Mucosa of stomach (tissue), 1 donor: ENCODE measurements around the gene AVPR2.

ENCODE experiments used
- H3K27me3 ChIP-seq: one replicate; pipeline ENCODE4 v1.7.0; 2013; ENCODE audit warnings: mild to moderate bottlenecking, low read length; ENCODE audit not compliant: control insufficient read depth, insufficient read depth
- H3K36me3 ChIP-seq: one replicate; pipeline ENCODE4 v1.7.0; 2013; ENCODE audit warnings: low read length; ENCODE audit not compliant: control insufficient read depth, insufficient read depth
- H3K4me1 ChIP-seq: one replicate; pipeline ENCODE4 v1.7.0; 2013; ENCODE audit warnings: mild to moderate bottlenecking, low read length; ENCODE audit not compliant: control insufficient read depth, insufficient read depth
- H3K4me3 ChIP-seq: one replicate; pipeline ENCODE4 v1.7.0; 2013; ENCODE audit warnings: low read length
- H3K9ac ChIP-seq: one replicate; pipeline ENCODE4 v1.7.0; 2013; ENCODE audit warnings: mild to moderate bottlenecking, low read length, moderate library complexity
- H3K9me3 ChIP-seq: one replicate; pipeline ENCODE4 v1.7.0; 2013; ENCODE audit warnings: mild to moderate bottlenecking, low read length, moderate library complexity; ENCODE audit not compliant: control insufficient read depth
- donor health status: Pancreatic carcinoma.

The AVPR2 gene

DNA sequence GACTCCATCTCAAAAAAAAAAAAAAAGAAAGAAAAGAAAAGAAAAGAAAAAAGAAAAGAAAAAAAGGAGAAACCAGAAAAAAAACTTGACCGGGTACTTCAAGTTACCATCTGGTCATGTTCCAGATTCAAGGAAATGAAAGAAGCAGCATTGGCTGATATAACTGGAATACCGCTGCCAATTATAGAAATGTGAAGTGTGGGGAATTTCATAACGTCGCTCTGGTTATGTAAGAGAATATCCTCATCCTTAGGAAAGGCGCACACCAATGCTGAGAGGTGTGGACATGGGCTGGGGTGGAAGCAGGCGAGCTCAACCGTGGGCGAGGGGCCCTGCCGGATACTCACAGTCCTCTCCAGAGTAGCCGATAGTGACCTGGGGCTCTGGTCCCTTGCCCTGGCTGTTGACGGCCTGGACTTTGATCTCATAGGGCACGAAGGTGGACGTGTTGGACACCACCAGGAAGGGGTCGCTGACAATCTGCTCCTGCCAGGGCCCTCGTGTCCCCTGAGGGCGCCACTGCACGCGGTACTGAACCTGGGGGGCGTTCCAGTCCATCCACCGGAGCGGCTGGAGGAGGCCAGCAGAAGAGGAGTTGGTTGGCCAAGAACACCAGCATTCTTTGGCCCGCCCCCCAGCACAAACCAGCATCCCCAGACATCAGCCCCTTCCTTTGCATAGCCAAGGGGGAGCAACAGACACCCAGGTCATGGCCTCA is 38.0 kb upstream of the AVPR2 start:
- Histone ChIP-seq H3K9me3 (no peaks in the 10 kb centered on the region), H3K27me3 (no peaks in the 10 kb centered on the region), H3K36me3 (no peaks in the 10 kb centered on the region), H3K9ac (no peak overlapping the region), H3K4me3 (no peak overlapping the region), H3K4me1 (no peaks in the 10 kb centered on the region)

DNA sequence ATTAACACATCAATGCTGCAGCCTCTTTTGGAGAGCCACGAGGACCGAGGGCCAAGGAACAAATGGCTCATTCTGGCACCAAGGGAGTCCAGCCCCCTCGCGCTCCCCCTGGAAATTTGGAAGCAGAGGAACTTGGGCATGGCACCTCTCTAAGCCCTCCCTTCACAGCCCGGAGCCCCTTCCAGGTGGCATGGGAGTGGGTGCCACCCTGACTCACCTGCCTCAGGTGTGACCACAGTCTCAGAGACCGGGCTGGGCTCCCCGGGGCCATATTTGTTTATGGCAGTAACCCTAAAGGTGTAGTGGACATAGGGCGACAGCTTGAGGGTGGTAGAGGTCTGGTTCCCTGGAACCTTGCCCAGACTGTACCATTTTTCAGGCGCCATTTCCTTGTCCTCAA is 37.3 kb upstream of the AVPR2 start:
- no peaks in the 10 kb centered on the region for H3K27me3 ChIP-seq

DNA sequence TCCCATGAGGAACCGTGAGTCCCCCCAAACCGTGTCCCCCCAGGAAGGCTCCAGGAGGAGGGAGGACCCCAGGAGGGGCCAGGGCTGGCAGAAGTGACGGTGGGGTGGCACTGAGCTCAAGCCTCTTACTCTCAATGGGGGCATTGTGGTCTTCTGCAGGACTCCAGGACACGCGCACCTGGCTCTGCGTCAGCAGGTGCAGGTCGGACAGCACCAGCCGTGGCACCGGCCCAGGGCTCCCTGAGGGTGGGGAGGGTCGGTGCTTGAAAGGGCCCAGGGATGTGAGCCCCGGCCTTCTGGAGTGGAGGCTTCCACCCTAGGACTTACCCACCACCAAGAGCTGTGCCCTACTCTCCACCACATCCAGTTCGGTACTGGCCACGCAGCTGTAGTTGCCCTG is 36.8 kb upstream of the AVPR2 start:
- Histone ChIP-seq H3K4me1 (no peaks in the 10 kb centered on the region), H3K9me3 (no peaks in the 10 kb centered on the region), H3K9ac (no peak overlapping the region), H3K27me3 (no peaks in the 10 kb centered on the region), H3K4me3 (no peak overlapping the region), H3K36me3 (no peaks in the 10 kb centered on the region)

More for the DNA sequence above, 37.3 kb upstream of the AVPR2 start:
- Histone ChIP-seq H3K36me3 (no peaks in the 10 kb centered on the region), H3K9me3 (no peaks in the 10 kb centered on the region), H3K4me3 (no peak overlapping the region), H3K4me1 (no peaks in the 10 kb centered on the region), H3K9ac (no peak overlapping the region)

DNA sequence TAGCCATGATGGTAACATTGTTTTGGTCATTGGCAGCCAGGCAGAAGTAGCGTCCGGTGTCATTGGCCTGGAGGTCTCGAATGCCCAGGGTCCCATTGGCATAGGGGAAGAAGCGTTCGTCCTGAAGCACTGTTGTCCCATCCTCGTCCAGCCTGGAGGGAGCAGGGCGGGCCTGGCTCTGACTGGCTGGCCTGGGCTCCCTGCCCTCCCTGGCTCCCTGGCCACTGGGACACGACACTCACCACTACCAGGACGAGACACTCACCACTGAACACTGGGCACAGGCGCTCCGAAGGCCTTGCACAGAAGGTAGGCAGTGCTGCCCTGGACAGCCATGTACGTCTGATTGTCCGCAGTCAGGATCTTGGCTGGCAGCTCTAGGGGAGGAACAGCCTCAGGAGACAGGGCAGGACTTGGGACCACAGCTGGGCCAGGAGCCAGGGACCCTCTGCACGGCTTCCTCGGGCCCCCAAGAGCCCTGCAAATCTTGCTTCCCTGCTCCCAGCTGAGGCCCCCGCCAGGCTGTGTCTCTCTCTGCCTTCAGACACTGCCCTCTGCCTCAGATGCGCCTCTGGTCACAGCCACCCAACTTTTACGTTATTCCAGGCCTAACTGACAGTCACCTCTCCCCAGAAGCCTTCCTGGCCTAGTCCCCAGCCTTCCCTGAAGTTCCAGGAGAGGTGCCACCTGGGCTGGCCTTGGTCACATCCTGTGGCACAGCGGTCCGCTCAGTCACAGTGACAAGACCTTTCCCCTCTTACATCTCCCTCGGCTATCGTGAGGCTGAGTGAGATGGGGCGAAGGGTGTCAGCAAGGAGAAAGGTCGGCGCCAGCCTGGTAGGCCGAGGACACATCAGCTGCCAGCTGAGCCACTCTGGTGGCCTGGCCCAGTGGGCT is 35.6 kb upstream of the AVPR2 start:
- no peaks in the 10 kb centered on the region for H3K9me3 ChIP-seq
- H3K9ac ChIP-seq, result no peak overlapping the region
- H3K27me3 ChIP-seq, result no peaks in the 10 kb centered on the region
- H3K36me3 ChIP-seq, result no peaks in the 10 kb centered on the region
- no peak overlapping the region for H3K4me3 ChIP-seq
- H3K4me1 ChIP-seq, result no peaks in the 10 kb centered on the region

DNA sequence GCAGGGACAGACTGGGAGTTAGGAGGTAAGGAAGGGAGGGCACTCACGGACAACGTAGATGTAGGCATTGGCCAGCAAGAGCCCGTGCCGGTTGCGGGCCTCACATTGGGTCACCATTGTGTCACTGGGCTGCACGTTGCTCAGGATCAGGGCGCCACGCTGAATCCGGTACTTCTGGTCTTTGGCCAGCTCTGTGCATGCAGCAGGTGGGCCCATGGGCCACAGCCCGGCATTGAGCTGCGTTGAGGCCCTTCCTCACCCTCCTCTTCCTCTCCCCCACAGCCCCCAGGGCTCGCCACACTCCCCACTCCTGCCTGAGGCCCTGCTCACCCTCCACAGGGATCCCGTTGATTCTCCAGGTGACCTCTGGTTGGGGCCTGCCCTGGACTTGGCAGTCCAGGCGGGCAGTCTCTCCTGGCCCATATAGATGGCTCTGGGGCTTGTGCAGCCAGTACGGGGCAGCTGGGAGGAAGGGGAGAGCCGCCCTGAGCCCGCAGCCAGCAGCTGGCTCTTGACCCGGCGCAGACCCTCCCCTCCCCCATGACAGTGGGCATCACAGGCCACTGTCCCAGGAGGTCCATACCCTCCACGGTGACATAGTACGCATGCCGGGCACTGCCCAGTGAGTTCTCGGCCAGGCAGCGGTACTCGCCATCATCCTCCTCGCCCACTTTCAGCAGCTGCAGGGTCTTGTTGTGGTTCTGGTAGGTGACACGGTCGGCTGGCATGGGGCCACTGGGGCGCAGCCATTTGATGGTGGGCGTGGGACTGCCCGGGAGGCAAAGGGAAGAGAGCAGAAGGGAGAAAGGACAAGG is 34.8 kb upstream of the AVPR2 start:
- Histone ChIP-seq H3K36me3 (no peaks in the 10 kb centered on the region), H3K27me3 (no peaks in the 10 kb centered on the region), H3K9ac (no peak overlapping the region), H3K9me3 (no peaks in the 10 kb centered on the region), H3K4me3 (no peak overlapping the region), H3K4me1 (no peaks in the 10 kb centered on the region)

DNA sequence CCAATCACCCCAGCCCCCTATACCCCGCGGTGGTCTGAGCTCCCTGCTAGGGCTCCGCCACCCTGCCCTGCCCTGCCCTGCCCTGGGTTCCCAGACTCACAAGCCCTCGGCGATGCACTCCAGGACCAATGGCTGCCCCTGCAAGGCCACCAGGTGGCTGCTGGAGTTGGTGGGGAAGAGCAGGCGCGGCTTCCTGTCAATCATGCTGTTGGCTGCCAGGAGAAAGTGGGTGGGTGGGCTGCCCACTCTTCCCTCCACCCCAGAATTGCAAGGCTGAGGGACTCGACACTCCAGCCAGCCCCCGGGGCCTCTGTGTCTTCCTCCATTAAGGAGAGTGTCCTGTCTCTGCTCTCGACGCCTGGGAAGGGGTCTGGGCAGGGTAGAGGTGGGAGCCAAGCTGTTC is 34.2 kb upstream of the AVPR2 start:
- Histone ChIP-seq H3K4me3 (no peak overlapping the region), H3K9me3 (no peaks in the 10 kb centered on the region), H3K27me3 (no peaks in the 10 kb centered on the region), H3K36me3 (no peaks in the 10 kb centered on the region), H3K9ac (no peak overlapping the region), H3K4me1 (no peaks in the 10 kb centered on the region)

DNA sequence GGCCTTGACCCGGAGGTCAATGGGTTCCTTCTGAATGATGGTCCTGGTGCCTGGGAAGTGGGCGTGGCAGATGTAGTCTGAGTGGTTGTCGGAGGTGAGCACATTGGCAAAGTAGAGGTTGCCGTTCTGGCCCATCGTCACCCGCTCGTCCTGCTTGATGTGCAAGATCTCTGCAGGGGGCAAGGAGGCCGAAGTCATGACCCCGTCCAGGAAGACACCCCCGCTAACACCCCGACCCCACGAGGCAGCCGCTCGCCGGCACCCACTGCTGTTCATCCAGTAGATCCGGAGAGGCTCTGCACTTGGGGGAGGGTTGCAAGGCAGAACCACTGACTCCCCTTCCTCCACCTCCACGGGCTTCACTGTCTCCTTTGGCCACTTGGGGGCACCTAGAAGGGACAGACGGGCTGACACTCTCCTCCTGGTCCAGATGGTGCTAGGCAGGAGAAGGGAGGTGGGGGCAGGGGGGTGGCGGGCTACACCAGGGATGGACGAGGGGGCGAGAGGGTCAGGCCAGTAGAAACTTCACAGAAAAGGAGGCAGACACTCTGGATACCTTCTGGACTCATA is 33.6 kb upstream of the AVPR2 start:
- H3K9ac ChIP-seq, result no peak overlapping the region
- H3K4me1 ChIP-seq, result no peaks in the 10 kb centered on the region
- no peaks in the 10 kb centered on the region for H3K27me3 ChIP-seq
- H3K36me3 ChIP-seq, result no peaks in the 10 kb centered on the region
- H3K9me3 ChIP-seq, result no peaks in the 10 kb centered on the region
- H3K4me3 ChIP-seq, result no peak overlapping the region

DNA sequence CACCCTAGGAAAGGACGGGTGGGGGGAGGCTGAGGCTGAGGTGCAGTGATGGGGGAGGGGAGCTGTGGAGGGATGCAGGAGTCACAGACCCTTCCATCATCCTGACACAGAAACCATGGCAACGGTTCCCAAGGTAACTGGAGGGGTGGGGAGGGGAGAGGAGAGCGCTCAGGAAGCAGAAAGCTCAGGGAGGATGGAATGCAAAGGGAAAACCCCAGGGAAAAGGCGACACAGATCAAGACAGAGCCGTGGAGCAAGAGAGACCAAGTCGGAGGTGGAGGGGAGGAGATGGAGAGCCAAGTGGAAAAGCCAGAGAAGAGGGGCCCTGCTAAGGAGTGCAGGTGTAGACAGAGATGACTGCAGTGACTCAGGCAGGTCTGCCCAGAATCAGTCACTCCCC is 33.0 kb upstream of the AVPR2 start:
- no peaks in the 10 kb centered on the region for H3K36me3 ChIP-seq
- H3K4me1 ChIP-seq, result no peaks in the 10 kb centered on the region
- H3K9me3 ChIP-seq, result no peaks in the 10 kb centered on the region
- no peak overlapping the region for H3K4me3 ChIP-seq
- no peaks in the 10 kb centered on the region for H3K27me3 ChIP-seq
- no peak overlapping the region for H3K9ac ChIP-seq

DNA sequence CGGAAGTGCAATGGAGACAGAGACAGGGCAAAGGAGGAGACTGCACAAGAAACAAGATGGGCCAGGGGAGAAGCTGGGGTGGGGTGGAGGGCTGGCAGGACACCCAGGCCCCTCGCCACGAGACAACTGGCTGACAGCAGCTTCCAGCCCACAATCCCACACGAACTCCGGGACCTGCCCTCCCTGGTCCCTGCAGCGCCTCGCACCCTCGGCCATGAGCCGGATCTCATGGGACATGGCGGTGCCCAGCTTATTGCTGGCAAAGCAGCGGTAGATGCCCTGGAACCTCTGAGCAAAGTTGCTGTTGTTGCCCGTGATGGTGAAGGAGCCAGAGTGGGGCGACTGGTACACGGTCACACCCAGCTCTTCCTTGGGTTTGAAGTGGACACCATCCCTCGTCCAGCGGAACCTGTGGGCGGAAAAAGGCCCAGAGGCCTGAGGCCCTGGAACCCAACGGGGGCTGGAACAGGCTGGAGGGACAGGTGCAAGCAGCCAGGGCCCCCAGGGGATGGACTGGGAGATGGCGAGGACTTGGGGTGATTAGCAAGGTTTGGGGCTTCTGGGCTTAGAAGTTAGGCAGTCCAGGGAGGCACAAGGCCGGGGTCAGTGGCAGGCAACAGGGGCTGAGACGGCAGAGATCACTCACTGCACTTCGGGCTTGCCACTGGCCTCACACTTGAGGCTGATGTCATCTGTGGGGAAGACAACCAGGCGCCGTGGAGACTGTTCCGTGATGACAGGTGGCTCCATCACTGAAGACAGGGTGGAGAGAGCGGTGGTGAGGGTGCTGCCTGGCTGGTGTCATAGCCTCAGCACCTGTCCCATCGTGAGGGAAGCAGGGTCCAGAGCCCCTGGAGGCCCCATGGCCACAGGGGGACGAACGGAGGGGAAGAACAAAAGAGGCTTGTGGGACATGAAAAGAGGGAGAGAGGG is 32.3 kb upstream of the AVPR2 start:
- Histone ChIP-seq H3K4me1 (no peaks in the 10 kb centered on the region), H3K36me3 (no peaks in the 10 kb centered on the region), H3K27me3 (no peaks in the 10 kb centered on the region)

DNA sequence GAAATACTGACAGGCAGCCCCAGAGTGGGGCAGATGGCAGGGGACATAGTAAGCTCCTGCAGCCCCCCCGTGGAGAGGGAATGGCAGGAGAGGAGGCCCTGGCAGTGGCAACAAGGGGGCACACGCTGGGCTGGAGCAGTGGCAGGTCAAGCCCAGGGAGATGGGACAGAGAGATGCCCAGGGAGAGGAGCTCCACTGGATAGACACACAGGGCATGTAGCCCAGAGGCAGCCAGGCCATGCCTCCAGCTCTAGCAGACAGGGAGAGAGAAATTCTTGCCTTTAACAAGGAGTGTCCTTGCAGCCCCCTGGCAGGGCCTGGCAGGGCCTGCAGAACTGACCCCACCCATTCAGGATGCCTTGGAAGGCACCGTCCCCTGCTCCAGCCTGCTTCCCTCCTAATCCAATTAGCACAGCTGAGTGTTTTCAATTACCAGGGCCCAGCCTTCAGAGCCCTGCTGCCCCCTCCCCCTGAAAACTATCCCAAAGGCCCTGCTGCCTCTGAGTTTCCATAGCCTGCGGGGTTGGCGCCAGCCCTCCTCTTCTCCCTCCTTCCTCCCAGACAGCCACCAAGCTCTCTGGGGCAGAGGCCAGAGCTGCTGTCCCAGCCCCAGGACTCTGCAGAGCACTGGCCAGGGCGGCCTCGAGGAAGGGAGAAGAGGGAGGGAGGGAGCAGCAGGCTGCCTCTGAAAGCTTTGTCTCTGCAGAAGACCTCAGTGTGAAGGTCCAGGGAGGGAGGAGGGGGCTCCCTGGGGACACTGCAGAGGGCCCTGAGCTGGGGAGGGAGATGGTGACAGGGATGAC is 31.0 kb upstream of the AVPR2 start:
- no peaks in the 10 kb centered on the region for H3K4me1 ChIP-seq
- no peaks in the 10 kb centered on the region for H3K9me3 ChIP-seq
- H3K27me3 ChIP-seq, result peaks cover 2% of the 10 kb centered on the region
- no peaks in the 10 kb centered on the region for H3K36me3 ChIP-seq
- no peak overlapping the region for H3K4me3 ChIP-seq
- no peak overlapping the region for H3K9ac ChIP-seq

More for the DNA sequence above, 32.3 kb upstream of the AVPR2 start:
- no peak overlapping the region for H3K4me3 ChIP-seq
- H3K9me3 ChIP-seq, result no peaks in the 10 kb centered on the region
- no peak overlapping the region for H3K9ac ChIP-seq
